ENCODE measurements around the gene RPUSD2.

GRCh38 chr15:40597024-40597423 lies 27.9 kb downstream of the RPUSD2 start:
- TF ChIP-seq CTCF (conservative IDR thresholded peaks at IDR 0.05) (no peak), EZH2 (IDR thresholded peaks at IDR 0.05; ENCODE audit: low read depth) (no peak)

All from PC-9 (cell line).